SK-N-SH (cell line): ENCODE results near the gene PARVA. TPM values are rescaled to one million over a fixed set of nuclear protein-coding genes. Genes with fewer than 3 reads are reported as not detected.

Experiments
- CTCF ChIA-PET: fragments of 300-600, 350-600 bp; formaldehyde crosslinking; extraction: SDS; loops from one replicate; lab custom pipeline; 2021; lab: Yijun Ruan, JAX
- POLR2A ChIA-PET: fragments of 350-600 bp; sonication (Branson Sonifier 250); formaldehyde crosslinking; extraction: SDS; loops from one replicate; lab custom pipeline; 2020; ENCODE audit warnings: antibody characterized with exemption, inconsistent platforms; lab: Yijun Ruan, JAX
- DNase-seq: peaks from one replicate; pipeline ENCODE4 v3.0.0; 2012
- H2AFZ ChIP-seq: fragments of 200-600 bp; sonication (generic); 2 replicates; pipeline ENCODE4 v1.8.1; 2016; ENCODE audit warnings: antibody characterized with exemption, mild to moderate bottlenecking, low read depth
- H3F3A ChIP-seq: fragments of 200-600 bp; sonication (generic); replicated peaks from 2 replicates; pipeline ENCODE3; 2016; ENCODE audit warnings: antibody characterized with exemption, mild to moderate bottlenecking; ENCODE audit not compliant: insufficient read depth
- H3K27ac ChIP-seq, 2 experiments: fragments of 200-500 bp in 1 of 2; fragments of 200-600 bp in 1 of 2; sonication (Bioruptor generic) in 1 of 2; sonication (generic), shearing (Covaris generic) in 1 of 2; 2 replicates each; pipeline versions ENCODE4 v1.5.1 to v1.6.1; 2014 to 2016; ENCODE audit warnings: low read depth in 2 of 2, inconsistent platforms in 1 of 2, low read length in 1 of 2, mild to moderate bottlenecking in 1 of 2, mixed read lengths in 1 of 2
- H3K27me3 ChIP-seq: fragments of 200-600 bp; sonication (generic), shearing (Covaris generic); 2 replicates; pipeline ENCODE4 v1.6.1; 2016; ENCODE audit warnings: mixed run types; ENCODE audit not compliant: insufficient read depth
- H3K36me3 ChIP-seq, 2 experiments: fragments of 200-500 bp in 1 of 2; fragments of 200-600 bp in 1 of 2; sonication (Bioruptor generic) in 1 of 2; sonication (generic) in 1 of 2; replicated peaks in 1 of 2; 2 replicates each; pipeline versions ENCODE3 to v1.5.1; 2014 to 2016; ENCODE audit warnings: low read length in 1 of 2, mild to moderate bottlenecking in 1 of 2; ENCODE audit not compliant: insufficient read depth in 2 of 2, control insufficient read depth in 1 of 2
- H3K4me1 ChIP-seq, 2 experiments: fragments of 200-500 bp in 1 of 2; fragments of 200-600 bp in 1 of 2; sonication (Bioruptor generic) in 1 of 2; sonication (generic), shearing (Covaris generic) in 1 of 2; 2 replicates each; pipeline versions ENCODE4 v1.5.1 to v1.6.1; 2014 to 2016; ENCODE audit warnings: low read depth in 1 of 2, low read length in 1 of 2, mixed run types in 1 of 2; ENCODE audit not compliant: insufficient read depth in 2 of 2, control insufficient read depth in 1 of 2
- H3K4me2 ChIP-seq: fragments of 200-600 bp; sonication (generic), shearing (Covaris generic); 2 replicates; pipeline ENCODE4 v1.6.1; 2017; ENCODE audit warnings: mixed run types
- H3K4me3 ChIP-seq, 2 experiments: fragments of 200-500 bp in 1 of 2; fragments of 200-600 bp in 1 of 2; sonication (Bioruptor generic) in 1 of 2; sonication (generic), shearing (Covaris generic) in 1 of 2; 2 replicates each; pipeline versions ENCODE4 v1.5.1 to v1.8.1; 2014 to 2016; ENCODE audit warnings: low read depth in 2 of 2, inconsistent platforms in 1 of 2, low read length in 1 of 2, mild to moderate bottlenecking in 1 of 2, mixed read lengths in 1 of 2, moderate library complexity in 1 of 2
- H3K79me2 ChIP-seq: fragments of 200-600 bp; sonication (generic); 2 replicates; pipeline ENCODE4 v1.8.1; 2017; ENCODE audit warnings: mild to moderate bottlenecking; ENCODE audit not compliant: insufficient read depth
- H3K9ac ChIP-seq: fragments of 200-600 bp; sonication (generic); 2 replicates; pipeline ENCODE4 v1.6.1; 2017; ENCODE audit warnings: mixed run types
- H3K9me2 ChIP-seq: fragments of 200-600 bp; sonication (generic); 2 replicates; pipeline ENCODE4 v1.6.1; 2017; ENCODE audit warnings: mixed run types
- H3K9me3 ChIP-seq: fragments of 200-600 bp; sonication (generic); 2 replicates; pipeline ENCODE4 v1.6.1; 2017; ENCODE audit warnings: mixed run types, mild to moderate bottlenecking, moderate library complexity
- H4K20me1 ChIP-seq: fragments of 200-600 bp; sonication (generic); 2 replicates; pipeline ENCODE4 v1.6.1; 2017; ENCODE audit warnings: mild to moderate bottlenecking, mixed run types; ENCODE audit not compliant: insufficient read depth
- ELF1 ChIP-seq: IDR thresholded peaks from 2 replicates; pipeline ENCODE4 v1.4.0; 2012
- EP300 ChIP-seq, 2 experiments: IDR thresholded peaks; 2 replicates each; pipeline versions ENCODE4 v1.4.0 to v1.6.1; 2012; ENCODE audit warnings: borderline replicate concordance in 1 of 2, low read depth in 1 of 2, low read length in 1 of 2
- GABPA ChIP-seq: IDR thresholded peaks from 2 replicates; pipeline ENCODE4 v1.4.0; 2012; ENCODE audit warnings: low read depth, mild to moderate bottlenecking
- MAX ChIP-seq: IDR thresholded peaks from 2 replicates; pipeline ENCODE4 v1.4.0; 2012; ENCODE audit warnings: low read depth
- MEF2A ChIP-seq: IDR thresholded peaks from 2 replicates; pipeline ENCODE4 v1.4.0; 2012; ENCODE audit warnings: low read depth, borderline replicate concordance
- NRF1 ChIP-seq: IDR thresholded peaks from 2 replicates; pipeline ENCODE4 v1.6.1; 2012; ENCODE audit warnings: low read depth, mild to moderate bottlenecking, low read length
- POLR2AphosphoS5 ChIP-seq: IDR thresholded peaks from 2 replicates; pipeline ENCODE4 v1.6.1; 2012; ENCODE audit warnings: low read depth, low read length
- REST ChIP-seq: IDR thresholded peaks from 2 replicates; pipeline ENCODE4 v1.6.1; 2012; ENCODE audit warnings: mild to moderate bottlenecking, low read depth, low read length, moderate library complexity
- SIN3A ChIP-seq: IDR thresholded peaks from 2 replicates; pipeline ENCODE4 v1.6.1; 2012; ENCODE audit warnings: low read depth, mild to moderate bottlenecking, low read length, moderate library complexity, borderline replicate concordance
- TAF1 ChIP-seq: IDR thresholded peaks from 2 replicates; pipeline ENCODE4 v1.6.1; 2012; ENCODE audit warnings: low read depth, mild to moderate bottlenecking, low read length, moderate library complexity, borderline replicate concordance
- YY1 ChIP-seq: IDR thresholded peaks from 2 replicates; pipeline ENCODE4 v1.4.0; 2012; ENCODE audit warnings: low read depth, mild to moderate bottlenecking
- ZBTB33 ChIP-seq: IDR thresholded peaks from 2 replicates; pipeline ENCODE4 v1.4.0; 2012; ENCODE audit warnings: low read depth, borderline replicate concordance
- WGBS: methylation state at CpG from one replicate; pipeline ENCODE4 v1.1.6; 2017; ENCODE audit warnings: low lambda C conversion rate; 5-methylcytosine and 5-hydroxymethylcytosine counted together
- polyA plus RNA-seq, 3 experiments: library from polyadenylated mRNA; depleted of rRNA; stranded (reverse); fragments of >200 nt; gene quantifications; 2 replicates each; pipeline ENCODE4 v1.2.3, GENCODE V29; 2012
- TF ChIP-seq, protein P1 (sequence below): IDR thresholded peaks from 2 replicates; pipeline ENCODE4; 2012
- TF ChIP-seq, protein P2 (sequence below): IDR thresholded peaks from 2 replicates; pipeline ENCODE4 v1.4.0; 2012; ENCODE audit warnings: low read depth, borderline replicate concordance
- TF ChIP-seq, protein P3 (sequence below): fragments of 150-350 bp; IDR thresholded peaks from 2 replicates; pipeline ENCODE4 v1.6.1; 2016; ENCODE audit warnings: mild to moderate bottlenecking, low read depth, low read length

PARVA gene
- polyA plus RNA-seq, 1 of the 3 experiments (the other 2 are of a cell fraction): 27.6 TPM

DNA sequence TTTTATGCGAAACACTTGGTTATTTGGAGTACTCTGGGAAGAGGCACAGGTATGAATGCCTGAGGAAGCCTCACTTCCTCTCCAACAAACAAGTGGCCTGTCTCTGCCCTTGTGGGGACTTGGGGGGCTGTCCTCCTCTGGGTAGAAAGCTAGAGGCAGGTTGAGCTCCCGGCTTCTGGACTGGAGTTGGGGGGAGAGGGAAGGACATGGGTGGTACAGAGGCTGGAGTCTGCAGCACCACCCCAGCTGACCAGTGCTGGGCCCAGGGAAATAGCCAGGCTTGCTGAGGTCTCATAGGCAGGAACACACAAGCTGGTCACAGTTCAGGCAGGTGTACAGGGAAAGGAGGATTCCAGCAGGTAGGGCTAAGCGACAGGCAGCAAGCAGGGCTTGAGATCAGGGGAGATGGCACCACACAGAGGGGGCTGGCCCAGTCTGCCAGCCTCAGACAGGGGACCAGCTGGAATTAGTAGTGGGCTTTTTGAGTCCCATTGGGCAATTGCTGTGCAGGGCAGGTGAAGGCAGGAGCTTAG is 161.6 kb downstream of the PARVA start (continued):
- TF ChIP-seq REST: no peak

DNA sequence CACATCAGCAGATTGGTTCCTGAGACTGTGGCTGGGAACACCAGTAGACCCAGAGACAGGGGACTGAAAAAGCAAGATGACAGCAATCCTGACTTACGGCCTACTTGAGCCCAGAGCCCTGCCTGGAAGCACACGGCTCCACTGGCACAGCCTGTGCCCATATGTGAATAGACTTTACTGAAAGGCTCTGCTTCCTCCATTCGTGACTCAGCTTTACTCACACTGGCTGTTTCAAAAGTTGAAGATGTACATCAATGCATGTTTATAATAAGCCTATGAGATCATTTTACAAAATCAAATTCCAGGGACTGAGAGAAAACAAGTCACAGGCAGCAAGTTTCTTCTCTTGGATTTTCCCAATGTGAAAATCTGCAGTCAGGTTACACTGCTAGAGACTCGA is 162.2 kb downstream of the PARVA start:
- no peaks in the 10 kb centered on the region for H4K20me1 ChIP-seq
- POLR2A ChIA-PET: no interaction called here
- H3F3A ChIP-seq: peaks cover 31% of the 10 kb centered on the region
- WGBS: 17% methylated on average over 4 of the region's 4 CpGs
- DNase-seq: no peak
- H2AFZ ChIP-seq: peak overlapping the region; percentile 49
- no peaks in the 10 kb centered on the region for H3K9me2 ChIP-seq
- H3K36me3 ChIP-seq: no peaks in the 10 kb centered on the region
- H3K9me3 ChIP-seq: no peaks in the 10 kb centered on the region
- CTCF ChIA-PET: interaction anchor here (1.3 kb wide), 1 partner anchor 349 kb away, joined by 4 read pairs; no protein-coding TSS in a partner anchor
- no peaks in the 10 kb centered on the region for H3K79me2 ChIP-seq
- H3K9ac ChIP-seq: peak overlapping the region; percentile 59
- no peaks in the 10 kb centered on the region for H3K27me3 ChIP-seq
- H3K4me1 ChIP-seq: peaks cover 25 to 49% of the 10 kb centered on the region in 2 experiments
- H3K4me2 ChIP-seq: peak overlapping the region; percentile 38
- no peak overlapping the region for H3K4me3 ChIP-seq
- peak overlapping the region; percentile 83 to 93; a peak in 3 of 4 replicates for H3K27ac ChIP-seq
- TF ChIP-seq POLR2AphosphoS5 (peak; percentile 68; the same call in 1 of the 2 replicates), ZBTB33 (no peak), NRF1 (no peak), ELF1 (no peak), YY1 (peak; percentile 64; the same call in 1 of the 2 replicates), EP300 (IDR thresholded peaks at IDR 0.05; ENCODE audit: borderline replicate concordance in 1 of 2, low read depth in 1 of 2, low read length in 1 of 2) (peak in 1 of 2 experiments; percentile 82; a peak in 1 of 4 replicates), MAX (peak; percentile 89), TAF1 (no peak), MEF2A (peak; percentile 86), GABPA (no peak), REST (no peak), SIN3A (no peak)
- TF ChIP-seq, protein P1, sequence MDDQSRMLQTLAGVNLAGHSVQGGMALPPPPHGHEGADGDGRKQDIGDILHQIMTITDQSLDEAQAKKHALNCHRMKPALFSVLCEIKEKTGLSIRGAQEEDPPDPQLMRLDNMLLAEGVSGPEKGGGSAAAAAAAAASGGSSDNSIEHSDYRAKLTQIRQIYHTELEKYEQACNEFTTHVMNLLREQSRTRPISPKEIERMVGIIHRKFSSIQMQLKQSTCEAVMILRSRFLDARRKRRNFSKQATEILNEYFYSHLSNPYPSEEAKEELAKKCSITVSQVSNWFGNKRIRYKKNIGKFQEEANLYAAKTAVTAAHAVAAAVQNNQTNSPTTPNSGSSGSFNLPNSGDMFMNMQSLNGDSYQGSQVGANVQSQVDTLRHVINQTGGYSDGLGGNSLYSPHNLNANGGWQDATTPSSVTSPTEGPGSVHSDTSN: peak; percentile 65
- TF ChIP-seq, protein P2, sequence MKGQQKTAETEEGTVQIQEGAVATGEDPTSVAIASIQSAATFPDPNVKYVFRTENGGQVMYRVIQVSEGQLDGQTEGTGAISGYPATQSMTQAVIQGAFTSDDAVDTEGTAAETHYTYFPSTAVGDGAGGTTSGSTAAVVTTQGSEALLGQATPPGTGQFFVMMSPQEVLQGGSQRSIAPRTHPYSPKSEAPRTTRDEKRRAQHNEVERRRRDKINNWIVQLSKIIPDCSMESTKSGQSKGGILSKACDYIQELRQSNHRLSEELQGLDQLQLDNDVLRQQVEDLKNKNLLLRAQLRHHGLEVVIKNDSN: no peak
- TF ChIP-seq, protein P3, sequence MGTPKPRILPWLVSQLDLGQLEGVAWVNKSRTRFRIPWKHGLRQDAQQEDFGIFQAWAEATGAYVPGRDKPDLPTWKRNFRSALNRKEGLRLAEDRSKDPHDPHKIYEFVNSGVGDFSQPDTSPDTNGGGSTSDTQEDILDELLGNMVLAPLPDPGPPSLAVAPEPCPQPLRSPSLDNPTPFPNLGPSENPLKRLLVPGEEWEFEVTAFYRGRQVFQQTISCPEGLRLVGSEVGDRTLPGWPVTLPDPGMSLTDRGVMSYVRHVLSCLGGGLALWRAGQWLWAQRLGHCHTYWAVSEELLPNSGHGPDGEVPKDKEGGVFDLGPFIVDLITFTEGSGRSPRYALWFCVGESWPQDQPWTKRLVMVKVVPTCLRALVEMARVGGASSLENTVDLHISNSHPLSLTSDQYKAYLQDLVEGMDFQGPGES: no peak
